Endothelial cell of umbilical vein (primary cell): ENCODE measurements around the gene MYO1H. TPM values are rescaled to one million over a fixed set of nuclear protein-coding genes. Genes with fewer than 3 reads are reported as not detected.

ENCODE experiments used
- BruUV-seq: library from RNA; stranded (reverse); fragments of 400-500 nt; replicated peaks from 2 replicates; lab custom pipeline; 2021; lab: Mats Ljungman, UMichigan
- CTCF ChIA-PET: fragments of 300-600, 350-600 bp; sonication (Branson Sonifier 250); formaldehyde crosslinking; loops from one replicate; lab custom pipeline; 2021; ENCODE audit warnings: antibody characterized with exemption, inconsistent platforms; lab: Charles Lee
- POLR2A ChIA-PET: fragments of 300-600, 350-600 bp; sonication (Branson Sonifier 250); formaldehyde crosslinking; loops from one replicate; lab custom pipeline; 2021; ENCODE audit warnings: antibody characterized with exemption, inconsistent platforms; lab: Charles Lee
- DNase-seq: peaks from one replicate; pipeline ENCODE4 v3.0.0-alpha.2; 2011; ENCODE audit warnings: low read depth, low spot score
- FAIRE-seq: peaks from 2 replicates; lab custom pipeline; 2011; peaks lifted over from hg19 to GRCh38; lab: Jason Lieb, UNC
- H2AFZ ChIP-seq: 2 replicates; pipeline ENCODE4 v1.6.0; 2012; ENCODE audit warnings: low read depth, low read length, control low read depth, inconsistent platforms
- H3K27ac ChIP-seq: 2 replicates; pipeline ENCODE4 v1.5.1; 2011; ENCODE audit warnings: low read depth, mild to moderate bottlenecking, control low read depth, low read length, moderate library complexity; ENCODE audit not compliant: insufficient read depth
- H3K27me3 ChIP-seq, 2 experiments: 2 replicates each; pipeline versions ENCODE4 v1.6.0 to v1.6.1; 2011; ENCODE audit warnings: low read length in 2 of 2, mixed read lengths in 1 of 2; ENCODE audit not compliant: control insufficient read depth in 2 of 2, insufficient read depth in 2 of 2
- H3K36me3 ChIP-seq, 2 experiments: 2 replicates in 1 of 2; 3 replicates in 1 of 2; pipeline ENCODE4 v1.5.1; 2011; ENCODE audit warnings: low read length in 2 of 2, mild to moderate bottlenecking in 1 of 2, moderate library complexity in 1 of 2; ENCODE audit not compliant: control insufficient read depth in 2 of 2, insufficient read depth in 2 of 2; ENCODE audit errors: extremely low read depth in 1 of 2
- H3K4me1 ChIP-seq: 3 replicates; pipeline ENCODE4 v1.5.1; 2011; ENCODE audit warnings: mild to moderate bottlenecking, low read length; ENCODE audit not compliant: control insufficient read depth, insufficient read depth; ENCODE audit errors: extremely low read depth
- H3K4me2 ChIP-seq: 2 replicates; pipeline ENCODE4 v1.6.1; 2011; ENCODE audit warnings: low read length, control low read depth, mixed read lengths; ENCODE audit not compliant: insufficient read depth
- H3K4me3 ChIP-seq, 3 experiments: fragments of 200-600 bp in 1 of 3; sonication (generic), shearing (Covaris generic) in 1 of 3; replicated peaks in 1 of 3; 2 replicates each; pipeline ENCODE4 v1.5.1; 2011 to 2016; ENCODE audit warnings: control low read depth in 3 of 3, low read length in 3 of 3, mild to moderate bottlenecking in 2 of 3, inconsistent platforms in 1 of 3, low read depth in 1 of 3, moderate library complexity in 1 of 3; ENCODE audit not compliant: insufficient read depth in 1 of 3
- H3K79me2 ChIP-seq: 2 replicates; pipeline ENCODE4 v1.6.0; 2012; ENCODE audit warnings: low read length, inconsistent platforms; ENCODE audit not compliant: control insufficient read depth, insufficient read depth
- H3K9ac ChIP-seq: replicated peaks from 2 replicates; pipeline ENCODE3; 2011; ENCODE audit warnings: low read length, control low read depth; ENCODE audit not compliant: insufficient read depth; ENCODE audit errors: extremely low read depth
- H3K9me1 ChIP-seq: replicated peaks from 3 replicates; pipeline ENCODE4 v1.6.0; 2011; ENCODE audit warnings: mild to moderate bottlenecking, low read length; ENCODE audit not compliant: control insufficient read depth, insufficient read depth; ENCODE audit errors: extremely low read depth
- H3K9me3 ChIP-seq: replicated peaks from 2 replicates; pipeline ENCODE4 v1.5.1; 2012; ENCODE audit warnings: low read length, inconsistent platforms; ENCODE audit not compliant: control insufficient read depth, insufficient read depth
- H4K20me1 ChIP-seq: replicated peaks from 2 replicates; pipeline ENCODE3; 2011; ENCODE audit warnings: mild to moderate bottlenecking, low read length; ENCODE audit not compliant: control insufficient read depth, insufficient read depth; ENCODE audit errors: extremely low read depth
- CTCF ChIP-seq, 2 donors: IDR thresholded peaks; 1 replicate in 1 of 2; 2 replicates in 1 of 2; pipeline ENCODE4 v1.5.1; 2011; ENCODE audit warnings: low read length in 2 of 2, mild to moderate bottlenecking in 2 of 2, moderate library complexity in 2 of 2, control low read depth in 1 of 2, inconsistent platforms in 1 of 2, low read depth in 1 of 2; ENCODE audit not compliant: insufficient read depth in 1 of 2; ENCODE audit errors: extremely low read depth in 1 of 2
- EZH2 ChIP-seq: IDR thresholded peaks from 2 replicates; pipeline ENCODE4 v1.6.1; 2012; ENCODE audit warnings: borderline replicate concordance, low read depth, mild to moderate bottlenecking, moderate library complexity, low read length, inconsistent platforms; ENCODE audit not compliant: severe bottlenecking
- FOS ChIP-seq: IDR thresholded peaks from 2 replicates; pipeline ENCODE4 v1.6.1; 2011; ENCODE audit warnings: mild to moderate bottlenecking, low read length, moderate library complexity, borderline replicate concordance; ENCODE audit not compliant: insufficient read depth
- GATA2 ChIP-seq: IDR thresholded peaks from 2 replicates; pipeline ENCODE4 v1.7.0; 2011; ENCODE audit warnings: low read depth, mild to moderate bottlenecking, moderate library complexity, mixed read lengths, low read length; ENCODE audit not compliant: insufficient read length, insufficient read depth
- JUN ChIP-seq: IDR thresholded peaks from 2 replicates; pipeline ENCODE4 v1.6.1; 2011; ENCODE audit warnings: borderline replicate concordance, low read depth; ENCODE audit not compliant: insufficient read length, insufficient read depth
- MYC ChIP-seq: IDR thresholded peaks from one replicate; pipeline ENCODE4 v1.6.1; 2011; ENCODE audit warnings: mild to moderate bottlenecking, low read depth, low read length
- POLR2A ChIP-seq: IDR thresholded peaks from 2 replicates; pipeline ENCODE4 v1.6.1; 2012; ENCODE audit warnings: low read depth, mild to moderate bottlenecking, control low read depth, low read length
- POLR2AphosphoS5 ChIP-seq: IDR thresholded peaks from 2 replicates; pipeline ENCODE4 v1.6.1; 2012; ENCODE audit warnings: low read depth, mild to moderate bottlenecking, control low read depth, low read length, moderate library complexity; ENCODE audit not compliant: insufficient read depth
- dilution Hi-C: fragments of 300-500 bp; cut with MboI; formaldehyde crosslinking; loops from one replicate; pipeline ENCODE4 v1.15.0; 2019; ENCODE audit warnings: low sequenced_read_pairs; ENCODE audit not compliant: extremely low pct_ligation_motif_present
- intact Hi-C: fragments of 100-400 bp; cut with micrococcal nuclease; formaldehyde crosslinking; loops from one replicate; pipeline ENCODE4 v1.10.0; 2022
- polyA plus RNA-seq, 4 experiments: library from polyadenylated mRNA; depleted of rRNA in 3 of 4; stranded (reverse) in 3 of 4; unstranded in 1 of 4; fragments of >200 nt; gene quantifications; 2 replicates each; pipeline versions ENCODE4 v1.2.1 to v1.2.3, GENCODE V29; 2011 to 2012; ENCODE audit warnings: missing spikeins in 1 of 4
- total RNA-seq: library from RNA; stranded (reverse); gene quantifications from 2 replicates; pipeline ENCODE4 v1.2.3, GENCODE V29; 2021
- TF ChIP-seq, protein P1 (sequence below): IDR thresholded peaks from 2 replicates; pipeline ENCODE4 v1.6.1; 2011; ENCODE audit not compliant: insufficient read depth, insufficient read length

The MYO1H gene
- total and polyA plus RNA-seq, 2 donors (not counting 3 experiments of a cell fraction or from before 2014, with no cell fraction given): not detected

GRCh38 chr12:109430244-109430643 is 82.5 kb downstream of the MYO1H start:
- CTCF ChIA-PET: interaction anchor here (1.1 to 2.5 kb wide), 8 partner anchors 23 to 345 kb away, joined by 3 to 15 read pairs (median 5); partner anchors contain the start of genes KCTD10, MMAB, MVK and UBE3B
- no TSS peak for BruUV-seq
- dilution Hi-C loops: no loop called here

More at GRCh38 chr12:109430244-109430643, 82.5 kb downstream of the MYO1H start:
- H3K9ac ChIP-seq: no peak overlapping the region
- FAIRE-seq (no peak), DNase-seq (no peak)
- POLR2A ChIA-PET: no interaction called here
- no peak for TF ChIP-seq EZH2
- no peak for TF ChIP-seq JUN
- no peak for TF ChIP-seq MYC
- TF ChIP-seq, protein P1, sequence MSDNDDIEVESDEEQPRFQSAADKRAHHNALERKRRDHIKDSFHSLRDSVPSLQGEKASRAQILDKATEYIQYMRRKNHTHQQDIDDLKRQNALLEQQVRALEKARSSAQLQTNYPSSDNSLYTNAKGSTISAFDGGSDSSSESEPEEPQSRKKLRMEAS: no peak
- TF ChIP-seq POLR2A: no peak
- no peak for TF ChIP-seq POLR2AphosphoS5
- no peak for TF ChIP-seq FOS
- TF ChIP-seq CTCF (IDR thresholded peaks at IDR 0.05; ENCODE audit: extremely low read depth in 1 of 2, insufficient read depth in 1 of 2, low read depth in 1 of 2, low read length in 2 of 2): no peak
- no peak for TF ChIP-seq GATA2
- H4K20me1 ChIP-seq: no peaks in the 10 kb centered on the region
- H3K9me1 ChIP-seq: no peaks in the 10 kb centered on the region
- H3K4me1 ChIP-seq: peaks cover 5% of the 10 kb centered on the region
- H3K4me3 ChIP-seq: no peak overlapping the region
- intact Hi-C loops: no loop called here
- H2AFZ ChIP-seq: no peak overlapping the region
- H3K4me2 ChIP-seq: no peak overlapping the region
- no peak overlapping the region for H3K27ac ChIP-seq
- H3K27me3 ChIP-seq: no peaks in the 10 kb centered on the region
- no peaks in the 10 kb centered on the region for H3K79me2 ChIP-seq
- H3K9me3 ChIP-seq: no peaks in the 10 kb centered on the region
- H3K36me3 ChIP-seq: no peaks in the 10 kb centered on the region
